ENCODE results near the gene NSRP1. TPM values are rescaled to one million over a fixed set of nuclear protein-coding genes. Genes with fewer than 3 reads are reported as not detected.

The NSRP1 gene
- total RNA-seq, 4 donors from 2014 or later = 7.4 to 23.8 (median 17.8) TPM

- intact Hi-C loops (cut with DNase I; ENCODE audit: low total_unique reads) = no loop called here
- WGBS, 2 donors = 96 to 97% methylated on average over 1 of the region's 1 CpG
Measured at GRCh38 chr17:30174556-30174955, 57.9 kb downstream of the NSRP1 start.

GRCh38 chr17:30176855-30177254, 60.2 kb downstream of the NSRP1 start:
- intact Hi-C loops (cut with DNase I; ENCODE audit: low total_unique reads) = no loop called here
- no peak for TF ChIP-seq CTCF (IDR thresholded peaks at IDR 0.05)
- no peak for TF ChIP-seq POLR2A (IDR thresholded peaks at IDR 0.05)
- 92 to 95% methylated on average over 5 of the region's 5 CpGs for WGBS, 2 donors
- H3K4me3 ChIP-seq (ENCODE audit: low read depth, poor library complexity, severe bottlenecking) = no peak overlapping the region
- no peak for DNase-seq (ENCODE audit: low spot score in 2 of 2)

More at GRCh38 chr17:30174556-30174955, 57.9 kb downstream of the NSRP1 start:
- no peak for DNase-seq (ENCODE audit: low spot score in 2 of 2)
- TF ChIP-seq POLR2A (IDR thresholded peaks at IDR 0.05) (no peak), CTCF (IDR thresholded peaks at IDR 0.05) (no peak)
- no peak overlapping the region for H3K4me3 ChIP-seq (ENCODE audit: low read depth, poor library complexity, severe bottlenecking)

GRCh38 chr17:30186761-30187160, 70.1 kb downstream of the NSRP1 start:
- intact Hi-C loops (cut with DNase I; ENCODE audit: low total_unique reads) = no loop called here
- DNase-seq (ENCODE audit: low spot score in 2 of 2) = no peak
- WGBS, 2 donors = 95 to 100% methylated on average over 1 of the region's 1 CpG
- H3K4me3 ChIP-seq (ENCODE audit: low read depth, poor library complexity, severe bottlenecking) = no peak overlapping the region
- TF ChIP-seq POLR2A (IDR thresholded peaks at IDR 0.05) (no peak), CTCF (IDR thresholded peaks at IDR 0.05) (no peak)

DNA sequence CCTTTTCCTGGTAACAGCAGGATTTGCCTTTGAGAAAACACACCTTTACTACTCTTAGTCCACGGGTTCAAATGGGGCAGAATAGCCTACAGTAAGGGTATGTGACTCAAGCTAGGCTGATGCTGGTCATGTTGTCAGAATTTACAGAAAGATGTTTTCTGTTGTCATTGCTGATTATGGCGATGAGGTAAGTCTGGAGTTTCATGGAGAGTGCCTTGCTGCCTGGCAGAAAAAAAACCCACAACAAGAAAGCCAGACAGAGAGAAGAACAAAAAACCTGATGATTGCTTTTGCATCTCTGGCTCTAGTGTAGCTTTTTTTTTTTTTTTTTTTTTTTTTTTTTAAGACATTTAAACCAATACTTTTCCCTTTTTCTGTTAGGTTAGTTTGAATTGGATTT, 71.0 kb downstream of the NSRP1 start:
- DNase-seq (ENCODE audit: low spot score in 2 of 2) = no peak
- WGBS, 2 donors = 89 to 95% methylated on average over 2 of the region's 2 CpGs
- H3K4me3 ChIP-seq (ENCODE audit: low read depth, poor library complexity, severe bottlenecking) = no peak overlapping the region
- TF ChIP-seq CTCF (IDR thresholded peaks at IDR 0.05) (no peak), POLR2A (IDR thresholded peaks at IDR 0.05) (no peak)
- intact Hi-C loops (cut with DNase I; ENCODE audit: low total_unique reads) = no loop called here

DNA sequence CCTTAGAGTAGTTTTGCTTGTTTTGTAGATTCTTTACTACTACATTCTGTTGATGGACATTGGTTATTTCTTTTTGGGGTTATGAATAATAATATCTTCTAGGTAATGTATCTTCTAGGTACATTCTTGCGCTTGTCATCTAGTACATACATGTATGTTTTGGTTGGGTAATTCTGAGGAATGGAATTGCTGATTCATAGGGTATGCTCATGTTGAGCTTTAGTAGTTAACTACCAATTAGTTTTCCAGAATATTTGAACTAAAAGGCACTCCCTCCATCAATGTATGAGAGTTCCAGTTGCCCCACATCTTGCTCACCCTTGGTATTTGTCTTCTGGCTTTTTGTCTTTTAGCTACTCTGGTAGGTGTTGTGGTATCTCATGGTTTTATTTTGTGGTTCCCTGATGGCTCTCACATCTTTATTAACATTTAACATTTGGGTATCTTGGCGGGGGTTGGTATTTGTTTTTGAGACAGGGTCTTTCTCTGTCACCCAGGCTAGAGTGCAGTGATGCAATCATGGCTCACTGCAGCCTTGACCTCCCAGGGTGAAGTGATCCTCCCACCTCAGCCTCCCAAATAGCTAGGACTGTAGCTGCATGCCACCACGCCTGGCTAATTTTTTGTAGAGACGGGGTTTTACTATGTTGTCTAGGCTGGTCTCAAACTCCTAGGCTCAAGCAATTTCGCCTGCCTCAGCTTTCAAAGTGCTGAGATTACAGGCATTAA, 71.8 kb downstream of the NSRP1 start:
- WGBS, 2 donors = 93 to 95% methylated on average over 5 of the region's 5 CpGs
- intact Hi-C loops (cut with DNase I; ENCODE audit: low total_unique reads) = no loop called here
- DNase-seq (ENCODE audit: low spot score in 2 of 2) = no peak
- no peak overlapping the region for H3K4me3 ChIP-seq (ENCODE audit: low read depth, poor library complexity, severe bottlenecking)
- TF ChIP-seq CTCF (IDR thresholded peaks at IDR 0.05) (no peak), POLR2A (IDR thresholded peaks at IDR 0.05) (no peak)

GRCh38 chr17:30191072-30191471, 74.5 kb downstream of the NSRP1 start:
- WGBS, 2 donors = 71 to 79% methylated on average over 2 of the region's 2 CpGs
- intact Hi-C loops (cut with DNase I; ENCODE audit: low total_unique reads) = no loop called here
- H3K4me3 ChIP-seq (ENCODE audit: low read depth, poor library complexity, severe bottlenecking) = no peak overlapping the region
- DNase-seq (ENCODE audit: low spot score in 2 of 2) = no peak
- no peak for TF ChIP-seq CTCF (IDR thresholded peaks at IDR 0.05)
- TF ChIP-seq POLR2A (IDR thresholded peaks at IDR 0.05) = no peak
